ENCODE measurements around the gene HMX1.

DNA sequence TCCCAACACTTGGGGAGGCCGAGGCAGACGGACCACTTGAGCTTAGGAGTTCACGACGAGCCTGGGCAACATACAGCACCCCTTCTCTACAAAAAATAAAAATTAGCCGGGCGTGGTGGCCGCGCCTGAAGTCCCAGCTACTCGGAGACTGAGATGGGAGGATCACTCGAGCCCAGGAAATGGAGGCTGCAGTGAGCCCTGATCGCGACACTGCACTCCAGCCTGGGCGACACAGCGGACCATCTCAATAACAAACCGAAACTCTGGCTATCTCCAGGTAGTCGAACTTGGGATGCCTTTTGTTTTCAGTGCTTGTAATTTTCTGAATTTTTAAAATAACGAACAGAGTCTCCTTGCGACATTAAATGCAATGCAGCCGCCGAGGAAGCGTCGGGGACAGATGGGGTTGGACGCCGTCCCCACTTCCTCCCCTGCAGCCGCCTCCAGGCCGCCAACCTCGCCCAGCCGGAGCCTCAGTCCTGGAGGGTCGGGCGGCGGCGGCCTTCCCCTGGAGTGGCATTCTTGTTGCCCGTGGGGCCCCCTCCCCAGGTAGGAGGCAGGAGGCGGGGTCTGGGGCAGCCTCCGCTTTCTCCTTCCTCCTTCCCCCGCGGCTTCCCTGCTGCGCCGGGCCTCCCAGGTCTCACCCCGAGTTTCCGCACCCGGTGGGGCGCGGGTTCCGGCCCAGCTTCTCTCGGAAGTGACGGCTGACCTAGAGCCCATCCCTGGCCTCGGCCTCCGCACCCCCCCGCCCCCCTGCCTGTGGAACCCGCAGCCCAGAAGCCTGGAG, 14.6 kb downstream of the HMX1 start:
- TF ChIP-seq, protein P1, sequence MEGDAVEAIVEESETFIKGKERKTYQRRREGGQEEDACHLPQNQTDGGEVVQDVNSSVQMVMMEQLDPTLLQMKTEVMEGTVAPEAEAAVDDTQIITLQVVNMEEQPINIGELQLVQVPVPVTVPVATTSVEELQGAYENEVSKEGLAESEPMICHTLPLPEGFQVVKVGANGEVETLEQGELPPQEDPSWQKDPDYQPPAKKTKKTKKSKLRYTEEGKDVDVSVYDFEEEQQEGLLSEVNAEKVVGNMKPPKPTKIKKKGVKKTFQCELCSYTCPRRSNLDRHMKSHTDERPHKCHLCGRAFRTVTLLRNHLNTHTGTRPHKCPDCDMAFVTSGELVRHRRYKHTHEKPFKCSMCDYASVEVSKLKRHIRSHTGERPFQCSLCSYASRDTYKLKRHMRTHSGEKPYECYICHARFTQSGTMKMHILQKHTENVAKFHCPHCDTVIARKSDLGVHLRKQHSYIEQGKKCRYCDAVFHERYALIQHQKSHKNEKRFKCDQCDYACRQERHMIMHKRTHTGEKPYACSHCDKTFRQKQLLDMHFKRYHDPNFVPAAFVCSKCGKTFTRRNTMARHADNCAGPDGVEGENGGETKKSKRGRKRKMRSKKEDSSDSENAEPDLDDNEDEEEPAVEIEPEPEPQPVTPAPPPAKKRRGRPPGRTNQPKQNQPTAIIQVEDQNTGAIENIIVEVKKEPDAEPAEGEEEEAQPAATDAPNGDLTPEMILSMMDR (IDR thresholded peaks at IDR 0.05): no peak
- TF ChIP-seq POLR2A (IDR thresholded peaks at IDR 0.05): no peak
